Stimulated activated CD4-positive, alpha-beta T cell treated with anti-CD3 and anti-CD28 coated beads, Interleukin-4, amount 100 ng/mL, for 1 hour (primary cell): ENCODE results near the gene IFNL4.
A peak's percentile ranks its signal among the peaks of the same experiment; 100 is the strongest.
"Not testable (repeated sequence)": the region's sequence is repeated elsewhere in the genome, so short reads cannot be mapped to it uniquely, and the experiment has no call there.

Experiments
- DNase-seq: peaks from one replicate; pipeline ENCODE4 v3.0.0-alpha.2; 2020

IFNL4 gene

DNA sequence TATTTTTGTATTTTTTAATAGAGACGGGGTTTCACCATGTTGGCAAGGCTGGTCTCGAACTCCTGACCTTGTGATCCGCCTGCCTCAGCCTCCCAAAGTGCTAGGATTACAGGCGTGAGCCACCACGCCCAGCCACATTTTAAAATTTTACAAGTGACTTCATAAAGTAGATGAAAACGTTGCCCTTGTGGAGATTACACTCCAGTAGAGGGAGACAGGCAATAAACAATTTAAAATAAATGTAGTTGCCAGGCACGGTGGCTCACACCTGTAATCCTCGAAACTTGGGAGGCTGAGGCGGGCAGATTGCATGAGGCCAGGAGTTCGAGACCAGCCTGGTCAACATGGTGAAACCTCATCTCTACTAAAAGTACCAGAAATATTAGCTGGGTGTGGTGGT is 29.5 kb downstream of the IFNL4 start:
- DNase-seq: not testable (repeated sequence)

DNA sequence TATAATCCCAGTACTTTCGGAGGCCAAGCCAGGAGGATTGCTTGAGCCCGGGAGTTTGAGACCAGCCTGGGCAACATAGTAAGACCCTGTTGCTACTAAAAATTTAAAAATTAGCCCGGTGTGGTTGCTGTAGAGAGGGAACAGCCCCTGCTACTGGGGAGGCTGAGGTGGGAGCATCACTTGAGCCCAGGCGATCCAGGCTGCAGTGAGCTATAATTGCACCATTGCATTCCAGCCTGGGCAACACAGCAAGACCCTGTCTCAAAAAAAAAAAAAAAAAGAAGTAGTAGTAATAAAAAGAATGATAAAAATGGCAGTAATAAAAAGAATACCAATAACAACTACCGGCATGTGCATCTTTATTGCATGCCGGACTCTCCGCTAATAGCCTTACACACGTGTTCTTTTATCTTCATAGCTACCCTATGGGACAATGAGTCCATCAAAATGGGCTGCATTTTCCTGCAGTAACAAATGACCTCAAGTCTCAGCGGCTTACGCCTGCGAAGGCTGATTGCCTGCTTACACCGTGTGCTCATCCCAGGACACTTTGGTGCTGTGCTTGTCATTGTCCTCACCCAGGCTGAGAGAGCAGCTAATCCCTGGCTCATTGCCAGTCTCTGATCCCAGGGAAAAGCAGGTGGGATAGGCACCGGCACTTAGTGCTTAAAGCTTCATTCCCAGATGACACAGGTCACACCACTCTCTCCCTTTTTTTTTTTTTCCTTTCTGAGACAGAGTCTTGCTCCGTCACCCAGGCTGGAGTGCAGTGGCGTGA is 30.2 kb downstream of the IFNL4 start:
- DNase-seq: no peak

DNA sequence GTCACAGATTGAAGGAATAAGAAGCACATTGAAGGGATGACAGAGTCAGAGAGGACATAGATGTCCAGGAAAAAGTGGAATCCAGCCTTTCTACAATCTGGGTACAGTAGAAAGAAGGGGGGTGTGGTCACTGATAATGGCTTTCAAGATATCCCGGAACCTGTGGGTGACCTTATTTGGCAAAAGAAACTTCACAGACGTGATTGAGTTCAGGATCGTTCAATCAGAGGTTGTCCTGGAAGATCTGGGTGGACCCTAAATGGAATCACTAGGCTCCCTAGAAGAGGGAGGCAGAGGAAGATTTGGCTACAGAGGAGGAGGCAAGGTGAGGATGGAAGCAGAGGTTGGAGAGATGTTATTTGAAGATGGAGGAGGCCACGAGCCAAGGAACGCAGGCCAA is 31.6 kb downstream of the IFNL4 start:
- no peak for DNase-seq

GRCh38 chr19:39215323-39215722 is 33.3 kb downstream of the IFNL4 start:
- not testable (repeated sequence) for DNase-seq

- peak; percentile 61 for DNase-seq
These were observed 36.3 kb downstream of the IFNL4 start for GRCh38 chr19:39212375-39212742.

GRCh38 chr19:39211731-39212374 is 36.8 kb downstream of the IFNL4 start:
- DNase-seq: no peak

DNA sequence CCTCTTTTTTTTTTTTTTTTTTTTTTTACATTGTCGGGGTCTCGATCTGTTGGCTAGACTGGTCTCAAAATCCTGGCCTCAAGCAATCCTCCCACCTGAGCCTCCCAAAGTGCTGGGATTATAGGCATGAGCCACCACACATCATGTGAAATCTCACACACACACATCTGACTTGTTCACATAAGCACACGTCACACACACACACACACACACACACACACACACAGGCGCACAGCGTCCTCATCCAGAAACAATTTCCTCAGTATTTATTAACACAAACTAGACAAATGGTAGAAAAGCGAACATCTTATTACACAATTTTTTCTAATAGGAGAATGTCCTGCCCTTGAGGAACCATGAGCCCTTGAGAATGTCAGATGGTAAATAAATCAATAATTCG is 39.5 kb downstream of the IFNL4 start:
- no peak for DNase-seq

DNA sequence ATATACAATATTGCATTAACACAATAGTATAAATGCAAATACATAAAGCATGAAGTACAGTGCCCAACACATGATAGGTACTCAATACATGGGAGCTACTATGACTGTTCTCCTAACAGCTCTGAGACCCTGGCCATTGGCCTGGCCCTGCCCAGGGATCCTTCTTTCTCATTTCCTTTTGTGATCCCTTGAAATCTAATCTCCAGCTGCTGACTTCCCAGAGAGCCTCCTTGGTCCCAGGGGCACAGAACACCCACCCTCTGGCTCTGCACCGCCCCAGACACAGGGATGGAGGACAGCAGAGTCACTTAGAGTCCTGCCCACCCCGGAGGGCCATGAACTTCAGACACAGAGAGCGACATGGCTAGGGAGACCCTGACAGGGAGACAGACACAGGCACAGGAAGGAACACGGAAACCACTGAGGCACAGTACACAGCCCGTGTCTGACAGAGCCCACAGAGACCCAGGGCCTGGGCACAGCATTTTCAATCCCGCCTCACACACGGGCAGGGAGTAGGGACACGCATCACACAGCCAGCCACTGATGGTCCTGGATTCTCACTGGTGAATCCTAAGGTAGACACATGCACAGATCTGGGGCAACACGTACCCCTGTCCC is 40.4 kb downstream of the IFNL4 start:
- DNase-seq: no peak

- DNase-seq: no peak
These were observed 41.3 kb downstream of the IFNL4 start for GRCh38 chr19:39207293-39207836.

DNA sequence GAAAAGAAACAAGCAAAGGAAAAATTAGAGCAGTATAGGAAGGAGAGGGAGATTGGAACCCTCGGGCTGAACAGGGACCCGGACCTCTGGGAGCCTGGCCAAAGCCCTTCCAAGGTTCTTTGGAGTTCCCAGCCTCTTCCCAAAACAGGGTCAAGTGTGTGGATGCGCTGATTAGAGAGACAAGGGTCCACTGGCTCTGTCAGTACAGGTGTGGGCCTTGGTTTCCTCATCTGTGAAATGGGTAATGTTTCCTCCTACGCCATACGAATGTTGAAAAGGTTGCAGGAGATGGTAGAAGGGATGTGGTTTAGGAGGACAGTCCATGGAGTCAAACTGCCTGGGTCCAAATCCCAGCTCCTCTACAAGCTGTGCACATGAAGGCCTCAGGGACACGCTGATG is 42.5 kb downstream of the IFNL4 start:
- no peak for DNase-seq

DNA sequence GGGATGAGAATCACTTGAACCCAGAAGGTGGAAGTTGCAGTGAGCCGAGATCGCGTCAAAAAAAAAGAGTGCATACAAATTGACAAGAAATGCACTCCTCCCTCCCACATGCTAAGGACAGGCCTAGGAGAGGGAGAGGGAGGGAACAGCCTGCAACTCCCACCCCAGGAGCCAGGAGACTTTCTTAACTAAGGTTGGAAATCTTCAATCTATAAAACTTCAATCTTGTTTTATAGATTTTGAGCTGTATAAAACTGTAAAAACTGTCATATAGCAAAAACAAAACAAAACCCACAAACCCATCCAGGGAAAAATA is 43.2 kb downstream of the IFNL4 start:
- no peak for DNase-seq

- no peak for DNase-seq
These were observed 45.0 kb downstream of the IFNL4 start, which contains the start of gene SYCN for GRCh38 chr19:39203372-39204341. SYCN (minus strand) TSS chr19:39204263; CDS start chr19:39204254, 9 bp downstream.

- DNase-seq: no peak
These were observed 45.7 kb downstream of the IFNL4 start for GRCh38 chr19:39202998-39203355.

DNA sequence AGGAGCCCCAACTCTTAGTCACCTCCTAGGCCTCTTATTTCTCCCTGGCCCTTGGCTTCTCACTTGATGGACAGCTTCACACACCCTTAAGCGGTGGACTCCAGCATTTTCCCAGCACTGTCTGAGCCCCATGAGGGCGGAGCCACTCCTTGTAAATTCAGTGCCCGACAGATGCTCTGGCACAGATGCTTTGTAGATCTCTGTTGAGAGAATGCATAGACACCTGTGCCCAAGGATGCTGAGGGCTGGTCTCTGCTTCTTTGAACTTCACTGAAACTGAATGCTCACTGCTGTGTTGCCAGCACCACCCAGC is 47.9 kb downstream of the IFNL4 start:
- DNase-seq: no peak

GRCh38 chr19:39200066-39200802 is 48.4 kb downstream of the IFNL4 start:
- no peak for DNase-seq

DNA sequence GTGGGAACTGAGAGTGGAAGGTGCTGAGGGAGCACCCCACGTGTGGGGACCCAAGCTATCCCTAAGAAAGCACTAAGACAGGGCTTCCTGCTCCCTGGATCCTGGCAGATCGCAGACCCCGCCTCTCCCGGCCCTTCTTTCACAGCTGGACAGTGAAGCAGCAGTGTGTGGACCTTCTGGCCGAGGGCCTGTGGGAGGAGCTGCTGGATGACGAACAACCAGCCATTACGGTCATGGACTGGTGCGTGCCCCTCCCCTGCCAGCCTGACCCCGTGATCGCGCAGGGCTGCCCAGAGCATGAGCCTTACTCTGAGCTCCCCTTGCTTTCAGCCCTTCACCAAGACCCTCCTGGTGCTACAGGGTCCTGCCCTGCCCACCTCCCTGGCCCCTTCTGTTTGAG is 49.6 kb downstream of the IFNL4 start:
- no peak for DNase-seq

DNA sequence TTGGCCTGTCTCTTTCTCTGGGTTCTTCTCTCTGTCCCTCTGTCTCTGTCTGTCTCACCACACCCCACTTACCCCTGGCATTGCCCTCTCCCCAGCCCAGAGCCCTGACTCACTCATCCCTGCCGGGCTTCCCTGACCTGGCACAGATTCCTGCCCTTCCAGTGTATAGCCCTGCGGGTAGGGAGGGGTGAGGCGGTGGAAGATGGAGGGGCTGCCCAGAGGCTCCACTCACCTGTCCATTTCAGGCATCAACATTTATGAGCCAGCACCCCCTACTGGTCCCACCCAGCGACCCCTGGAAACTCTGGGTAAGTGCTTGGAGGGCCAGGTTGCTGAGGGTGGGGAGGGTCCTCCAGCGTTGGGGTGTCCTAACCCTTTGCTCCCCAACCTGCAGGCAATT is 50.8 kb downstream of the IFNL4 start:
- no peak for DNase-seq

GRCh38 chr19:39196860-39197562 is 51.6 kb downstream of the IFNL4 start, which contains the start of gene NCCRP1:
NCCRP1 (plus strand) TSS chr19:39196964; CDS start chr19:39196983, 19 bp downstream.
- peak; percentile 10 for DNase-seq

DNA sequence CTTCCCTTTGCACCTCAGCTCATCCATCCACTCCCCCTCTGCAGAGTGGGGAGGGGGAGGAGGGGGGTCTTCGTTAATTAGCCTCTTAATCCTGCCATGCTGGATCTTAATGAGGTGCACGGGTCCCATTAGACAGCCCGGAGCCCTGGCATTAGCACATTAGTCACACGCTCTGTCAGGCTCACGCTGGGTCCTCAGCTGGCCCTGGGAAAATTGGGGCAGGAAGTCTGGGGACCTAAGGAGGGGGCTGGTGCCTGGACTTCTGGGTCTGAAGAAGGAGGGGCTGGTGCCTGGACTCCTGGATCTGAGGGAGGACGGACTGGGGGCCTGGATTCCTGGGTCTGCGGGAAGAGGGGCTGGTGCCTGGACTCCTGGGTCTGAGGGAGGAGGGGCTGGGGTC is 52.3 kb downstream of the IFNL4 start:
- DNase-seq: no peak
